SIG-M5 treated with dmso at 0.1 percent for 504 hours (cell line): Measurements from ENCODE around the gene HBP1.
"Not testable (repeated sequence)": the region's sequence is repeated elsewhere in the genome, so short reads cannot be mapped to it uniquely, and the experiment has no call there.

Source experiments
- DNase-seq: peaks from one replicate; lab custom pipeline; 2025; ENCODE audit not compliant: unreplicated experiment; lab: John Stamatoyannopoulos, UW

Gene HBP1

GRCh38 chr7:107152011-107152410 is 16.8 kb upstream of the HBP1 start:
- DNase-seq, result peak; percentile 19

- no peak for DNase-seq
Observed at GRCh38 chr7:107154826-107155225, 14.0 kb upstream of the HBP1 start.

GRCh38 chr7:107155726-107156125 is 13.1 kb upstream of the HBP1 start:
- not testable (repeated sequence) for DNase-seq

- no peak for DNase-seq
Observed at GRCh38 chr7:107157091-107157490, 11.7 kb upstream of the HBP1 start.

GRCh38 chr7:107158028-107158427 is 10.8 kb upstream of the HBP1 start:
- no peak for DNase-seq

- DNase-seq, result no peak
Observed at GRCh38 chr7:107160389-107160788, 8.4 kb upstream of the HBP1 start.

GRCh38 chr7:107161415-107161814 is 7.4 kb upstream of the HBP1 start:
- DNase-seq, result no peak

GRCh38 chr7:107162475-107162874 is 6.3 kb upstream of the HBP1 start:
- no peak for DNase-seq

GRCh38 chr7:107164092-107164491 is 4.7 kb upstream of the HBP1 start:
- DNase-seq, result no peak

- no peak for DNase-seq
Observed at GRCh38 chr7:107165341-107165740, 3.5 kb upstream of the HBP1 start.

GRCh38 chr7:107166736-107167426 is 1.9 kb upstream of the HBP1 start:
- no peak for DNase-seq

- DNase-seq, result peak; percentile 91
Observed at GRCh38 chr7:107167483-107168232, 1.1 kb upstream of the HBP1 start.

GRCh38 chr7:107169120-107170050 is 582 bp downstream of the HBP1 start:
- DNase-seq, result peak; percentile 93

GRCh38 chr7:107170051-107170915 is 1.5 kb downstream of the HBP1 start:
- peak; percentile 43 for DNase-seq

- no peak for DNase-seq
Observed at GRCh38 chr7:107171496-107171895, 2.7 kb downstream of the HBP1 start.

- no peak for DNase-seq
Observed at GRCh38 chr7:107172276-107173032, 3.7 kb downstream of the HBP1 start.

GRCh38 chr7:107173191-107173590 is 4.4 kb downstream of the HBP1 start:
- no peak for DNase-seq

GRCh38 chr7:107173691-107174406 is 5.0 kb downstream of the HBP1 start:
- no peak for DNase-seq
